ENCODE measurements around the gene SPCS1.

GRCh38 chr3:52743721-52744120 lies 37.8 kb downstream of the SPCS1 start:
- TF ChIP-seq AFF4 (CRISPR knock-in tag; IDR thresholded peaks at IDR 0.05; ENCODE audit: borderline replicate concordance) (no peak), CTCF (IDR thresholded peaks at IDR 0.05) (no peak), E2F5 (CRISPR knock-in tag; IDR thresholded peaks at IDR 0.05) (no peak), FOXJ3 (CRISPR knock-in tag; IDR thresholded peaks at IDR 0.05; ENCODE audit: borderline replicate concordance) (no peak), NR1H2 (CRISPR knock-in tag; IDR thresholded peaks at IDR 0.05) (no peak), SP1 (CRISPR knock-in tag; conservative IDR thresholded peaks at IDR 0.05) (no peak), SMAD4 (CRISPR knock-in tag; IDR thresholded peaks at IDR 0.05) (no peak), MAX (CRISPR knock-in tag; IDR thresholded peaks at IDR 0.05) (no peak), ATF1 (CRISPR knock-in tag; IDR thresholded peaks at IDR 0.05) (no peak)

Measured in WTC11 (cell line).